Measurements from ENCODE around the gene SMYD3. TPM values are rescaled to one million over a fixed set of nuclear protein-coding genes. Genes with fewer than 3 reads are reported as not detected.
"Not testable (repeated sequence)": the region's sequence is repeated elsewhere in the genome, so short reads cannot be mapped to it uniquely, and the experiment has no call there.

SMYD3 gene
- total and polyA plus RNA-seq, 4 donors, result 10.5 to 40.1 (median 32.5) TPM

- DNase-seq (no peak), ATAC-seq (ENCODE audit: insufficient read depth, low FRiP score) (no peak)
- H3K27ac ChIP-seq (ENCODE audit: low read depth in 1 of 2, low read length in 1 of 2), result no peak overlapping the region
- H3K4me3 ChIP-seq, result no peak overlapping the region
- no peak overlapping the region for H3K9ac ChIP-seq (ENCODE audit: insufficient read depth in 1 of 2, low read length in 2 of 2)
- peaks cover 0 to 4% (median 0%) of the 10 kb centered on the region in 4 donors for H3K9me3 ChIP-seq (ENCODE audit: control insufficient read depth in 4 of 4, insufficient read depth in 3 of 4, low read length in 3 of 4)
- 74 to 85% methylated on average over 3 of the region's 3 CpGs for WGBS, 2 donors
- peaks cover 0 to 2% (median 0%) of the 10 kb centered on the region in 4 donors for H3K36me3 ChIP-seq (ENCODE audit: control insufficient read depth in 4 of 4, insufficient read depth in 4 of 4, low read length in 4 of 4)
- H3K4me1 ChIP-seq (ENCODE audit: control insufficient read depth in 5 of 5, insufficient read depth in 5 of 5, low read length in 5 of 5), result peaks cover 0 to 11% (median 0%) of the 10 kb centered on the region in 5 donors
- H3K27me3 ChIP-seq (ENCODE audit: control insufficient read depth in 3 of 3, insufficient read depth in 3 of 3, low read length in 2 of 3), result no peaks in the 10 kb centered on the region
- TF ChIP-seq CTCF (IDR thresholded peaks at IDR 0.05; ENCODE audit: control extremely low read depth, extremely low read depth), result no peak
Observed at GRCh38 chr1:245942856-245943255, 564.2 kb downstream of the SMYD3 start.

- H3K27ac ChIP-seq (ENCODE audit: low read depth in 1 of 2, low read length in 1 of 2); H3K9me3 ChIP-seq (ENCODE audit: control insufficient read depth in 4 of 4, insufficient read depth in 3 of 4, low read length in 3 of 4); ATAC-seq (ENCODE audit: insufficient read depth, low FRiP score); H3K4me1 ChIP-seq (ENCODE audit: control insufficient read depth in 5 of 5, insufficient read depth in 5 of 5, low read length in 5 of 5); DNase-seq; H3K27me3 ChIP-seq (ENCODE audit: control insufficient read depth in 3 of 3, insufficient read depth in 3 of 3, low read length in 2 of 3); H3K36me3 ChIP-seq (ENCODE audit: control insufficient read depth in 4 of 4, insufficient read depth in 4 of 4, low read length in 4 of 4); H3K4me3 ChIP-seq; H3K9ac ChIP-seq (ENCODE audit: insufficient read depth in 1 of 2, low read length in 2 of 2): not testable (repeated sequence)
- 84 to 86% methylated on average over 1 of the region's 1 CpG for WGBS, 2 donors
Observed at GRCh38 chr1:245941771-245942170, 565.3 kb downstream of the SMYD3 start.

- ATAC-seq (ENCODE audit: insufficient read depth, low FRiP score), result no peak
- Histone ChIP-seq H3K4me3 (no peak overlapping the region), H3K27me3 (ENCODE audit: control insufficient read depth in 3 of 3, insufficient read depth in 3 of 3, low read length in 2 of 3) (no peaks in the 10 kb centered on the region), H3K4me1 (ENCODE audit: control insufficient read depth in 5 of 5, insufficient read depth in 5 of 5, low read length in 5 of 5) (no peaks in the 10 kb centered on the region), H3K36me3 (ENCODE audit: control insufficient read depth in 4 of 4, insufficient read depth in 4 of 4, low read length in 4 of 4) (peaks cover 0 to 2% (median 0%) of the 10 kb centered on the region in 4 donors), H3K9me3 (ENCODE audit: control insufficient read depth in 4 of 4, insufficient read depth in 3 of 4, low read length in 3 of 4) (no peaks in the 10 kb centered on the region), H3K27ac (ENCODE audit: low read depth in 1 of 2, low read length in 1 of 2) (no peak overlapping the region), H3K9ac (ENCODE audit: insufficient read depth in 1 of 2, low read length in 2 of 2) (no peak overlapping the region)
- TF ChIP-seq CTCF (IDR thresholded peaks at IDR 0.05; ENCODE audit: control extremely low read depth, extremely low read depth), result no peak
- DNase-seq, result no peak
- 66 to 77% methylated on average over 8 of the region's 8 CpGs for WGBS, 2 donors
Observed at GRCh38 chr1:245939756-245940345, 567.2 kb downstream of the SMYD3 start.

- H3K9me3 ChIP-seq (ENCODE audit: control insufficient read depth in 4 of 4, insufficient read depth in 3 of 4, low read length in 3 of 4), result no peaks in the 10 kb centered on the region
- ATAC-seq (ENCODE audit: insufficient read depth, low FRiP score), result no peak
- WGBS, 2 donors, result 97 to 98% methylated on average over 8 of the region's 8 CpGs
Observed at GRCh38 chr1:245938046-245938435, 569.0 kb downstream of the SMYD3 start.

More at GRCh38 chr1:245938046-245938435, 569.0 kb downstream of the SMYD3 start:
- no peak for TF ChIP-seq CTCF (IDR thresholded peaks at IDR 0.05; ENCODE audit: control extremely low read depth, extremely low read depth)
- peaks cover 0 to 2% (median 0%) of the 10 kb centered on the region in 4 donors for H3K36me3 ChIP-seq (ENCODE audit: control insufficient read depth in 4 of 4, insufficient read depth in 4 of 4, low read length in 4 of 4)
- peaks cover 0 to 4% (median 0%) of the 10 kb centered on the region in 5 donors for H3K4me1 ChIP-seq (ENCODE audit: control insufficient read depth in 5 of 5, insufficient read depth in 5 of 5, low read length in 5 of 5)
- H3K4me3 ChIP-seq, result no peak overlapping the region
- H3K27ac ChIP-seq (ENCODE audit: low read depth in 1 of 2, low read length in 1 of 2), result no peak overlapping the region
- no peaks in the 10 kb centered on the region for H3K27me3 ChIP-seq (ENCODE audit: control insufficient read depth in 3 of 3, insufficient read depth in 3 of 3, low read length in 2 of 3)
- no peak for DNase-seq
- no peak overlapping the region for H3K9ac ChIP-seq (ENCODE audit: insufficient read depth in 1 of 2, low read length in 2 of 2)
